ENCODE data around the gene SYNDIG1L.
"Not testable (repeated sequence)": the region's sequence is repeated elsewhere in the genome, so short reads cannot be mapped to it uniquely, and the experiment has no call there.

SYNDIG1L gene

GRCh38 chr14:74401504-74402241 lies 24.3 kb downstream of the SYNDIG1L start:
- DNase-seq = peak; percentile 59

DNA sequence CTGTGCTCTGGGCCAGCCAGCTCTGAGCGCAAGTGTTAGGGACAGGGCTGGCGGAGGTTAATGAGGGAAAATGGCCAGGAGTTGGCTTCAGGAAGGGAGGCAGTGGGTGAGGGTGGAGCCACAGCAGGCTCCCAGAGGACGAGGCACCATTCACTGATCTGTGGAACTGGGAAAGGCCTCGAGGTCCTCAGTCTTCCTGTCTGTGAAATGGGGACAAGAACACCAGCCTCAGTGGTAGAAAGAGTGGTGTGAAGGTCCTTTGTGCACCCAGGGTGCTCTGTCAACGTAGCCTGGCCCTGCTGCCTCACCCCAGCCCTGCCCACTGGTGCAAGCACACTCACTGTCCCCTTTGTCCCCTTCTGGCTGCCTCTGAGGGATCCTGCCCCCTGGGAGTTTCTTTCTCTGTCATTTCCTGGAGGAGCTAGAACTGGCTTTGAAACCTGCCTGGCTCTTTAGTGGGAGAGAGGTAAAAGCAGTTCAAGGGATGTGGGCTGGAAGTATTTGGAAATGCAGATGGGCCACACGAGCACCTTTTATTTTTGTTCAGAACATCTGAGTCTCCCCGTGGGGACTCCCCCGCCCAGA lies 25.0 kb downstream of the SYNDIG1L start:
- DNase-seq = no peak

DNA sequence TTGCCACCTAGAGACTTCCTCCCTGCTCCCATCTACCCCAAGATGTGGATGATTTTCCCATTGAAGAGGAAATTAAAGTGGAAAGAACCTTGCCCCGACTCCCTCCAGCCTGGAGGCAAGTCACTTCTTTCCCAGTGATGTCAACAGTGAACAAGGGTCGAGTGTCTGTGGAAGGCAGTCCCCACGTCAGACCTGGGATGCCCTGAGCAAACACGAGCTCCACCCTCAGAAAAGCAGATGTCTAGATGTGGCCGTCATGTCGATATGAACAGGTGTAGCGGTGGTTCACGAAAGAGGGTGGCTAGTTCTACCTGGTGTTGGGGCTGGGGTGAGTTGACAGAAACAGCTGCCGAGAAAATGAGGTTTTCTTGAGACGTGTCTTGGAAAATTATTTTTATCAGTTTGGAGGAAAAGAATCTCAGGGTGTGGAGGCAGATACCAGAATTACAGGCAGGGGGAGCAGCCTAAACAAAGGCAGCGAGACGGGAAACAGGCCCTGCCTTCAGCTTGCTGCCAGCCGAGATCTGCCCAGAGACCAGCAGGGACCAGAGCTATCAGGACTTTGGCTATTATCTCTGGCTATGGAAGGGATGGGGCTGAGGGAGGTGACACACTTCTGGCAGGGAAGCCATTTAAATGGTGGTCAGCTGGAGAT lies 25.9 kb downstream of the SYNDIG1L start:
- DNase-seq = no peak

DNA sequence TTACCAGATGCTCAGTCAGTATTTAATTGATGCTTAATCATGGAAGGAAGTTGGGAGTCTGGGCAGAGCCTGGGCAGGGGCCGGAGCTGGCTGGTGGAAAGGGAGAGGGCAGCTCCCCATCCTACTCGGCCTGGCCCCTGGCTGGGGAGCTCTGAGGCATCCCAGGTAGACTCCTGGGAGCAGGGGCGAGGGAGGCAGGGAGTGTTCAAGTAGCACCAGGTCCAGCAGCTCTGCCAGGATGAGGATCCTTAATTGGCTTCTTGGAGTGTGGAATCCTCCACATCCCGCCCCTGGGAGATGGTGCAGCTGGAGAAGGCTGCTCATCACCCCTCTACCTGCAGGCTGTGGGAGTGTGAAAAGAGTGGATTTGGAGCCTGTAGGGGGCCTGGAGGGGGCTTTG lies 30.9 kb downstream of the SYNDIG1L start:
- no peak for DNase-seq

DNA sequence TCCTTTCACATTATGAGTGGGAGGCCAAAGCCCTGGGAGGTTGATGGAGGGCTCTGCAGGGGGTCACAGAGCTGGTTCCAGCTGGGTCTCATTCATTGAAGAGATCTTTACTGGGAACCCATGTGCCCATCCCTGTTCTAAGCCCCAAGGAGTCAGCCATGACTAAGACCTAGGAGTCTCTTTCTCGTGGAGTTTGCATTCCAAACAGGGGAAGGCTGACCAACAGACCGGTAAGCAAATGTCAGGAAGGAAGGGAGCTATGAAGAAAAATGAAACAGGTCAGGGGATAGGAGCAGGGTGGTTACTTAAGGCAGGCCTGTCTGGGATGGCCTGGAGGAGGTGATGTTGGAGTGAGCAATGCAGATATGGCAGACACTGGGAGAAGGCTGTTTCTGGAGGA lies 31.5 kb downstream of the SYNDIG1L start:
- no peak for DNase-seq

DNA sequence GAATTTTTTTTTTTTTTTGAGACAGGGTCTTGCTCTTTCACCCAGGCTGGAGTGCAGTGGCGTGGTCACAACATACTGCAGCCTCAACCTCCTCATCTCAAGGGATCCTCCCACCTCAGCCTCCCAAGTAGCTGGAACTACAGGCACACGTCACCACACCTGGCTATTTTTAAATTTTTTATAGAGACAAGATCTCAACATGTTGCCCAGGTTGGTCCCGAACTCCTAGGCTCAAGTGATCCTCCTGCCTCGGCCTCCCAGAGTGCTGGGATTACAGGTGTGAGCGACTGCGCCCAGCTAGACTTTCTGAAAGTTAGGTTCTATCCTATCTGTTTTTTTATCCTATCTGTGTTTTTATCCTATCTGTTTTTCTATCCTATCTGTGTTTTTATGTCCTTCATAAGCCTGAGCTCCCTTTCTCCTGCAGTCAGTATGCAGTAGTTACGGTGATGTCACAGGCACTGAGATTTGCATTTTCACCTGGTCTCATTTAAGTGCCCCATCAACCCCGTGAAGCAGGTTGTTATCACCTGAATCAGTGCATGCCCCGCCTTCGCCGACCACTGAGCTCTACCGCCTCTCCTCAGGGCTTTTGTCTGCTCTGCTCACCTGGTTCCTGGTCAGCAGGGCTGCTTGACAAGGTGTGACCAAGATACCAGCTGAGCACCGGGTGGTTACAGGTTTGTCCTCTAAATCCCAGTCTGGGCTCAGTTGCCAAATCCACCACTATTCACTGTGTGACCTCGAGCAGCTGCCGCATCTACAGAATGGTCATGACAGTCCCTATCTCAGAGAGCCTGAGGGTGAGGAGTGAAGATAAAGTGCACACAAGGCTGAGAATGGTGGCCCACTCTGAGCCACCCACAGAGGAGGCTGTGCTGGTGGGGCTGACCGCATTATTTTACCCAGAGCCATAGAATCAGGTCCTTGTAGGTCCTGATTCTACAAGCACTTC lies 33.1 kb downstream of the SYNDIG1L start:
- no peak for DNase-seq

GRCh38 chr14:74391479-74391878 lies 34.5 kb downstream of the SYNDIG1L start:
- DNase-seq = no peak

DNA sequence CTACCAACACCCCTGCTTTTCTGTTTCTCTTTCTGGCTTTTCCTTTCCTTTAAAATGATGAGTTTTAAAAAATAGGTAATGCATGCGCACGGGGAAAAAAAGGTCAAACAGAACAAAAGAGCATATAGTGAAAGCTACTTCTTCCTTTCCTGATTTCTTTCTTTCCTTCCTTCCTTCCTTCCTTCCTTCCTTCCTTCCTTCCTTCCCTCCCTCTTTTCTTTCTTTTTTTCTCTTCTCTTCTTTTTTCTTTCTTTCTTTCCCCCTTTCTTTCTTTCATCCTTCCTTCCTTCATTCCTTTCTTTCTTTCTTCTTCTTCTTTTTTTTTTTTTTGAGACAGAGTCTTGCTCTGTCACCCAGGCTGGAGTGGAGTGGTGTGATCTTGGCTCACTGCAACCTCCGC lies 35.5 kb downstream of the SYNDIG1L start:
- not testable (repeated sequence) for DNase-seq

- no peak for DNase-seq
Observed at GRCh38 chr14:74389980-74390379, 36.0 kb downstream of the SYNDIG1L start.

DNA sequence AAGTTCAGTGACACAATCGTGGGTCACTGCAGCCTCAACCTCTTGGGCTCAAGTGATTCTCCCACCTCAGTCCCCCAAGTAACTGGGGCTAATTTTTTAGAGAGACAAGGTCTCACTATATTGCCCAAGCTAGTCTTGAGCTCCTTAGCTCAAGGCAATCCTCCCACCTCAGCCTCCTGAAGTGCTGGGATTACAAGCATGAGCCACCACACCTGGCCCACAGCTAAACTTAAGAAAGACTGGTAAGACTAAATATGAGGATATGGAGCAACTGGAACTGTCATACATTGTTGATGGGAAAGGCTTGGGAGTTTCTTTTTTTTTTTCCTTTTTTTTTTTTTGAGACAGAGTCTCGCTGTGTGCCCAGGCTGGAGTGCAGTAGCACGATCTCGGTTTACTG lies 43.8 kb downstream of the SYNDIG1L start:
- no peak for DNase-seq

DNA sequence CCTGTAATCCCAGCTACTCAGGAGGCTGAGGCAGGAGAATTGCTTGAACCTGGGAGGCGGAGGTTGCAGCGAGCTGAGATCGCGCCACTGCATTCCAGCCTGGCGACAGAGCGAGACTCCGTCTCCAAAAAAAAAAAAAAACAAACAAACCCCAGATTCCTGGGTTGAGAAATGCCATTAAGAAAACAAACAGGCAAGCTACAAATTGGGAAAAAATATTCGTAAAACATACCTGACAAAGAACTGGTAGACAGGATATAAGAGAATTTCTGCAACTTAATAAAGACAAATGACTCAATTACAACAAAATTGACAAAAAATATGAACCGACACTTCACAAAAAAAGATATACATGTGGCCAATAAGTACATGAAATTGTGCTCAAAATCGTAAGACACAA lies 44.4 kb downstream of the SYNDIG1L start:
- DNase-seq = not testable (repeated sequence)

- no peak for DNase-seq
Observed at GRCh38 chr14:74380845-74381244, 45.2 kb downstream of the SYNDIG1L start.

DNA sequence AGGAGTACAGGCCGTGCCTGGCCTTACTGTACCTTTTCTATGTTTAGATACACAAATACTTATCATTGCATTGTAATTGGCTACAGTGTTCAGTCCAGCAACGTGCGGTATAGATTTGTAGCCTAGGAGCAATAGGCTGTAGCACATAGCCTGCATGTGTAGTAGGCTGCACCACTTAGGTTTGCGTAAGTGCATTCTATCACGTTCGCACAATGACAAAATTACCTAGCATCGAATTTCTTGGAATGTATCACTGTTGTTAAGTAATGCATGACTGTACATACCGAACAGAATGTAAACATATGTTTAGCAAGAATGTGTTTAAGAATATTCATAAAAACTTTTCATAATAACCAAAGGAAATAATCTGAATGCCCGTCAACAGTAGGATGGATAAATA lies 45.8 kb downstream of the SYNDIG1L start:
- DNase-seq = no peak

GRCh38 chr14:74377976-74378690 lies 47.9 kb downstream of the SYNDIG1L start:
- DNase-seq = no peak

DNA sequence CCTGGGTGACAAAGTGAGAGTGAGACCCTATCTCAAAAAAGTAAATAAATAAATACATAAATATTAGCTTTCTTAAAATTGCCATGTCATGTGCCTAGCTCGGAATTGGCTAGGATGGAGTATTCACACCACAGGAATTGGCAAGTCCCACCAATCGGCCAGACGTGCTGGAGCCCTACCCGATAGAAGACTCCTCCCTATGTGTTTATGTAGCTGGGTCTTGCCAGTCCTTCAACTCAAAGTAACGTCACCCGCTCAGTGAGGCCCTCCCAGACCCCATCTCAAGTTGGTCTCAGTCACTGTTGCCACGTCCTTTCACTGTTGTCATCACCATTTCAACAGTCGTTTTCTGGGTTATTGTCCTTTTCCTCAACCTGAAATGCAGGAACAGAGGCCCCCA lies 57.6 kb downstream of the SYNDIG1L start:
- no peak for DNase-seq

GRCh38 chr14:74368026-74368425 lies 58.0 kb downstream of the SYNDIG1L start:
- DNase-seq = no peak

DNA sequence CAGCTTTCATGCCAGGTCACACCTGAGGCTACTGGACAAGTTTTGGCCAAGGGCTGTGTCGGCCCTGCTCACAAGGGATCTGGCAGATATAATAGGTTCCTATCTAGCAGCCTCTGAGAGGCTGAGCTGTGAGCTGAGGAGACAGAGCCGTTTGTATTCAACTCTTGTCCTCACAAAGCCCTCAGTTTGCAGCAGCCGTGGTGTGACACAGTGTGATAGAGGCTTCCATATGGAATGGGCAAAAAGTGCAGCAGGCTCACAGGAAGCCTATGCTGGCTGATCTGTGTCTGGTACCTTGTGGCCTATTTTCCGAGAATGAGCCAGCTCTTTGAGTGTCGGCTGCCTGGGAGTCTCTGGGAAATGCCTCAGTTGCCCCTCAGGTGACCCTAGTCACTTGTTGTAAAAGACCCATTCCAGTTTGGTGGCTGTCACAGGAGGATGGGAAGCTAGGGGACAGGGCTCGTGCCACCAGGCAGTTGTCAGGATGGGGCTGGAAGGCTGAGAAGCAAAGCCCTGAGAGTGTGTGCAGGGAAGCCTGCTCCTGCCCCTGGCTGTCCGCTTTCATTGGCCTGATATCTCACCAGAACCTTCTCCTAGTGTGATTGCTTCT lies 61.6 kb downstream of the SYNDIG1L start:
- no peak for DNase-seq

GRCh38 chr14:74362361-74362915 lies 63.6 kb downstream of the SYNDIG1L start:
- peak; percentile 73 for DNase-seq

GRCh38 chr14:74360163-74360562 lies 65.8 kb downstream of the SYNDIG1L start:
- DNase-seq = no peak

DNA sequence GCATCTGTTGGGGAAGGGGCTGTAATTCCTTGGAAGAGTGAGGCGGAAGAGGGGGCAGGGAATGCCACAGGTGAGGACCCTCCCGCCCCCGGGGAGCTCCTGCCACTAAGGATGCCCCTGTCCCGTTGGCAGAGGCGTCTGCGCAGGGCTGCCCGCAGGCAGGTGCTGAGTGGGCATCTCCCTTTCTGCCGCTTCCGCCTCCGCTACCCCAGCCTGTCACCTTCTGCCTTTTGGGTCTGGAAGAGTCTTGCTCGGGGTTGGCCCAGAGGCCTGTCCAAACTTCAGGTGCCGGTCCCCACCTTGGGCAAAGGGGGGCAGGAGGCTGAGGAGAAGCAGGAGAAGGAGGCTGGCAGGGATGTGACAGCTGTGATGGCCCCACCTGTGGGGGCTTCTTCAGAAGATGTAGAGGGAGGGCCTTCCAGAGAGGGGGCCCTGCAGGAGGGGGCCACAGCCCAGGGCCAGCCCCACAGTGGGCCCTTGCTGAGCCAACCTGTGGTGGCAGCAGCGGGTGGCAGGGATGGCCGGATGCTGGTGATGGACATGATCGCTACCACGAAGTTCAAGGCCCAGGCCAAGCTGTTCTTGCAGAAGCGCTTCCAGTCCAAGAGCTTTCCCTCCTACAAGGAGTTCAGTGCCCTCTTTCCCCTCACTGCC lies 67.7 kb downstream of the SYNDIG1L start:
- DNase-seq = no peak

- DNase-seq = no peak
Observed at GRCh38 chr14:74357585-74357984, 68.4 kb downstream of the SYNDIG1L start.
